GM23338 (cell line): ENCODE data around the gene CPE. TPM values are rescaled to one million over a fixed set of nuclear protein-coding genes. Genes with fewer than 3 reads are reported as not detected.

Experiments used
- ATAC-seq: fragments of 200-7000 bp; cut with Tn5 transposase; 3 replicates; pipeline ENCODE4 v1.9.1; 2020
- DNase-seq: peaks from one replicate; pipeline ENCODE4 v3.0.0-alpha.2; 2015; ENCODE audit warnings: low spot score
- H2AFZ ChIP-seq: fragments of 200-600 bp; sonication (generic); 2 replicates; pipeline ENCODE4 v1.8.0; 2016; ENCODE audit warnings: antibody characterized with exemption, mild to moderate bottlenecking, moderate library complexity
- H3F3A ChIP-seq: fragments of 200-600 bp; sonication (generic); replicated peaks from 2 replicates; pipeline ENCODE4 v1.8.0; 2017; ENCODE audit warnings: antibody characterized with exemption, mixed run types, low read depth
- H3K27ac ChIP-seq: fragments of 200-600 bp; sonication (generic); 2 replicates; pipeline ENCODE4 v1.6.1; 2016; ENCODE audit warnings: low read depth
- H3K27me3 ChIP-seq: fragments of 200-600 bp; sonication (generic); 2 replicates; pipeline ENCODE4 v1.8.0; 2016; ENCODE audit warnings: mild to moderate bottlenecking, mixed run types, moderate library complexity; ENCODE audit not compliant: insufficient read depth
- H3K36me3 ChIP-seq: fragments of 200-600 bp; sonication (generic); 2 replicates; pipeline ENCODE4 v1.8.0; 2016; ENCODE audit warnings: mild to moderate bottlenecking; ENCODE audit not compliant: insufficient read depth
- H3K4me1 ChIP-seq: fragments of 200-600 bp; sonication (generic); 2 replicates; pipeline ENCODE4 v1.8.0; 2016; ENCODE audit warnings: mild to moderate bottlenecking, moderate library complexity; ENCODE audit not compliant: insufficient read depth
- H3K4me2 ChIP-seq: fragments of 200-600 bp; sonication (generic); 2 replicates; pipeline ENCODE4 v1.7.1; 2017; ENCODE audit warnings: mixed run types
- H3K4me3 ChIP-seq: fragments of 200-600 bp; sonication (generic); 2 replicates; pipeline ENCODE4 v1.6.1; 2016; ENCODE audit warnings: mixed run types
- H3K79me2 ChIP-seq: fragments of 200-600 bp; sonication (generic); replicated peaks from 2 replicates; pipeline ENCODE4 v1.8.0; 2017; ENCODE audit warnings: mild to moderate bottlenecking; ENCODE audit not compliant: insufficient read depth
- H3K9me2 ChIP-seq: fragments of 200-600 bp; sonication (generic); 2 replicates; pipeline ENCODE4 v1.8.0; 2017; ENCODE audit not compliant: insufficient read depth
- H4K20me1 ChIP-seq: fragments of 200-600 bp; sonication (generic); replicated peaks from 2 replicates; pipeline ENCODE4 v1.8.0; 2017; ENCODE audit warnings: mild to moderate bottlenecking; ENCODE audit not compliant: insufficient read depth
- H3K27ac Mint-ChIP-seq: 2 replicates; pipeline ENCODE4 v1.8.0; 2020; ENCODE audit warnings: inconsistent platforms, mild to moderate bottlenecking, moderate library complexity, mixed read lengths
- H3K27me3 Mint-ChIP-seq: 3 replicates; pipeline ENCODE4 v1.8.0; 2022; ENCODE audit warnings: low read depth, mild to moderate bottlenecking, moderate library complexity, mixed read lengths, inconsistent platforms; ENCODE audit not compliant: insufficient read depth, poor library complexity
- H3K36me3 Mint-ChIP-seq: 3 replicates; pipeline ENCODE4 v1.8.0; 2021; ENCODE audit warnings: low read depth, mild to moderate bottlenecking, inconsistent platforms, moderate library complexity, mixed read lengths
- H3K4me1 Mint-ChIP-seq: 3 replicates; pipeline ENCODE4 v1.8.0; 2020; ENCODE audit warnings: mild to moderate bottlenecking, inconsistent platforms, mixed read lengths
- H3K4me3 Mint-ChIP-seq: 3 replicates; pipeline ENCODE4 v1.8.0; 2021; ENCODE audit warnings: moderate library complexity, mild to moderate bottlenecking, inconsistent platforms, mixed read lengths
- H3K9me3 Mint-ChIP-seq: 3 replicates; pipeline ENCODE4 v1.8.0; 2020; ENCODE audit warnings: moderate library complexity, mild to moderate bottlenecking, inconsistent platforms, mixed read lengths
- CTCF ChIP-seq, 2 experiments: fragments of 200-600 bp in 1 of 2; sonication (generic) in 1 of 2; conservative IDR thresholded peaks; 2 replicates each; pipeline versions ENCODE4 v1.5.1 to v1.6.1; 2016 to 2017; ENCODE audit warnings: antibody characterized with exemption in 2 of 2, low read depth in 2 of 2, mild to moderate bottlenecking in 2 of 2, moderate library complexity in 1 of 2
- ETS1 ChIP-seq: IDR thresholded peaks from 2 replicates; pipeline ENCODE4 v1.6.1; 2016; ENCODE audit warnings: antibody characterized with exemption
- NANOG ChIP-seq: IDR thresholded peaks from 2 replicates; pipeline ENCODE4 v1.6.1; 2016; ENCODE audit warnings: antibody characterized with exemption, borderline replicate concordance
- REST ChIP-seq: IDR thresholded peaks from one replicate; pipeline ENCODE4 v1.6.1; 2018; ENCODE audit warnings: antibody characterized with exemption; ENCODE audit not compliant: unreplicated experiment
- ZNF114 ChIP-seq: fragments of 250-450 bp; sonication (Bioruptor Pico); IDR thresholded peaks from 2 replicates; pipeline ENCODE4 v1.5.0; 2020; ENCODE audit warnings: mild to moderate bottlenecking, moderate library complexity
- polyA plus RNA-seq: library from polyadenylated mRNA; unstranded; fragments of >200 nt; fragmentation: Nextera tagmentation; extraction: Ambion mirVana; gene quantifications from 2 replicates; pipeline ENCODE4 v1.2.1, GENCODE V29; 2016
- total RNA-seq: library from RNA; depleted of rRNA; stranded (reverse); fragments of >200 nt; shearing (Covaris generic); gene quantifications from 2 replicates; pipeline ENCODE4 v1.2.3, GENCODE V29; 2014

Gene CPE
- total and polyA plus RNA-seq, 2 experiments from 2014 or later, result 10.3 to 16.5 TPM

- no peak overlapping the region for H3K4me3 ChIP-seq
- H3F3A ChIP-seq, result no peaks in the 10 kb centered on the region
- H3K36me3 ChIP-seq, result no peaks in the 10 kb centered on the region
- no peaks in the 10 kb centered on the region for H3K9me2 ChIP-seq
- Mint-ChIP-seq H3K36me3 (no peaks in the 10 kb centered on the region), H3K27me3 (no peaks in the 10 kb centered on the region), H3K27ac (no peak overlapping the region), H3K4me3 (no peak overlapping the region), H3K4me1 (no peaks in the 10 kb centered on the region), H3K9me3 (no peaks in the 10 kb centered on the region)
- no peaks in the 10 kb centered on the region for H4K20me1 ChIP-seq
- H3K27ac ChIP-seq, result no peak overlapping the region
- H3K27me3 ChIP-seq, result no peaks in the 10 kb centered on the region
- TF ChIP-seq REST, result no peak
- DNase-seq (no peak), ATAC-seq (no peak)
- H3K79me2 ChIP-seq, result no peaks in the 10 kb centered on the region
- no peaks in the 10 kb centered on the region for H3K4me1 ChIP-seq
- no peak overlapping the region for H3K4me2 ChIP-seq
- H2AFZ ChIP-seq, result no peak overlapping the region
Measured at GRCh38 chr4:165522050-165522449, 143.2 kb downstream of the CPE start.

GRCh38 chr4:165524532-165525190 is 145.9 kb downstream of the CPE start:
- no peak overlapping the region for H3K4me3 ChIP-seq
- Mint-ChIP-seq H3K4me1 (no peaks in the 10 kb centered on the region), H3K4me3 (no peak overlapping the region), H3K27me3 (no peaks in the 10 kb centered on the region), H3K27ac (no peak overlapping the region), H3K36me3 (no peaks in the 10 kb centered on the region), H3K9me3 (no peaks in the 10 kb centered on the region)
- H3K4me2 ChIP-seq, result no peak overlapping the region
- no peaks in the 10 kb centered on the region for H3F3A ChIP-seq
- no peaks in the 10 kb centered on the region for H3K36me3 ChIP-seq
- DNase-seq, result no peak
- no peaks in the 10 kb centered on the region for H3K9me2 ChIP-seq
- H3K4me1 ChIP-seq, result no peaks in the 10 kb centered on the region
- no peaks in the 10 kb centered on the region for H3K27me3 ChIP-seq
- no peaks in the 10 kb centered on the region for H4K20me1 ChIP-seq
- H2AFZ ChIP-seq, result 0 out of 2 replicates have a peak overlapping the region, but pooled peaks have one; percentile 29
- no peaks in the 10 kb centered on the region for H3K79me2 ChIP-seq
- TF ChIP-seq REST (no peak), CTCF (conservative IDR thresholded peaks at IDR 0.05; ENCODE audit: low read depth in 2 of 2) (no peak), ETS1 (no peak), ZNF114 (CRISPR knock-in tag) (no peak), NANOG (no peak)
- no peak for ATAC-seq
- H3K27ac ChIP-seq, result no peak overlapping the region
